ENCODE results near the gene HOXC11.

The HOXC11 gene

DNA sequence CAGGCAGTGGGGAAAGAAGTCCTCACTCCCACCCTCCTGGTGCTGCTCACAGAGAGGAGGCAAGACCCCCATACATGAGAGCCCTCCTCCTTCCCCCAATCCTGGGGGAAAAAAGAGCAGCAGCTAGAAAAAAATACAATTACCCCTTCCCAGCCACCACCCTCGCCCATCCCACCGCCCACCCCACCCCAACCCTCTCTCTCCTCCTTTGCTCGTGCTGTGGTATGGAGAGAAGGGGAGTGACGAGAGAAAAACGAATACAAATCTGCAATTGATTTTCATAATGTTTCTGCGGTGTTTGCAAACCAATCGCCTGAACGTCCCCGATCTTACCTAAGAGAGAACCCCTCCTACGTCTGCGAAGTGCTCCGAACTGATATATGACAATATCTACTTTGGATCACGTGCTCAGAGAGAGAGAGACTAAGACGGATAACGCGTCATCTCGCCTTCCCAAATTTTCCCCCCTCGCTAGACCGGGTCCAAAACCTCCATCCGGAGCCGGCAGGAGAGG is at the start of gene HOXC11:
TSS of gene HOXC11 (plus strand) at position 405 of the 514 bp plus-strand sequence. CDS start 116 bp downstream, outside the sequence.
- DNase-seq, result no peak

DNA sequence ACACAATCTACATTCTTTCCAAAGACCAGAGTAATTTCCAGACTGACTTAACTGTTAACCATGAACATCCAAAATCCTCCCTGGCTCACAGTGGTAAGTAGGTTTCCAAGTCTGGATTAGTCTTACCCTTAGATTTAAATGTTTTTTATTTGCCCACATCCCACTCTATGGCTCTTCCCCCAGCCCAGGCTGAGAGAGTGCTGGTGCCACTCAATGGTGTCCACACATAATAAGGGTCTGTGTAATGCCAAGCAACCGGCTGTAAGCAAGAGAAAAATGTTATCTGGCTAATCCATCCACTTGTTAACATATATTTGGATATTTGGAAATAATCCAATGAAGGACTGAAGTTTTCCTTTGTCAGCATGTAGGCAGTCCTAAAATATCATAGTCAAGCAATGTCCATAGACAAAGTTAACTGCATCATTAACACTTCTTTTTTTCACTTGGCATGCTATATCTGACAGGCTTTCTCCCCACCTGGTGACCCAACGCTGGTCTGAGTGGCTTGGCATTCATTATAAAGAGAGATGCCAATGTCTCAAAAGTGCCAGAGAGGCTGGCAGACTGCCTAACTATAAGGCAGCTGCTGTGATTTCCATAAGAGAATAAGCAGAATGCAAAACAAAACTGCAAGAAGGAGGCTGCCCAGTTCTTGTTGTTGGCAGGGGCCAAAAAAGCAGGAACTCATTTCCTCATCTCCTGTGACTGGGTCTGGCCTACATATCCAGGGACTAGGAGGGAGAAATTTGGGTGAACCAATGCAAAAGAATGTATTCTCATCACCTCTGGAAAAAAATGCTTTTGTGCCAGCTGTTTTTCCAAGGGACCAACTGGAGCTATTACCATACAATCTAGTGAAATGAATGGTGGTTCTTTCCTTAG is 48.2 kb upstream of the HOXC11 start:
- no peak for DNase-seq

DNA sequence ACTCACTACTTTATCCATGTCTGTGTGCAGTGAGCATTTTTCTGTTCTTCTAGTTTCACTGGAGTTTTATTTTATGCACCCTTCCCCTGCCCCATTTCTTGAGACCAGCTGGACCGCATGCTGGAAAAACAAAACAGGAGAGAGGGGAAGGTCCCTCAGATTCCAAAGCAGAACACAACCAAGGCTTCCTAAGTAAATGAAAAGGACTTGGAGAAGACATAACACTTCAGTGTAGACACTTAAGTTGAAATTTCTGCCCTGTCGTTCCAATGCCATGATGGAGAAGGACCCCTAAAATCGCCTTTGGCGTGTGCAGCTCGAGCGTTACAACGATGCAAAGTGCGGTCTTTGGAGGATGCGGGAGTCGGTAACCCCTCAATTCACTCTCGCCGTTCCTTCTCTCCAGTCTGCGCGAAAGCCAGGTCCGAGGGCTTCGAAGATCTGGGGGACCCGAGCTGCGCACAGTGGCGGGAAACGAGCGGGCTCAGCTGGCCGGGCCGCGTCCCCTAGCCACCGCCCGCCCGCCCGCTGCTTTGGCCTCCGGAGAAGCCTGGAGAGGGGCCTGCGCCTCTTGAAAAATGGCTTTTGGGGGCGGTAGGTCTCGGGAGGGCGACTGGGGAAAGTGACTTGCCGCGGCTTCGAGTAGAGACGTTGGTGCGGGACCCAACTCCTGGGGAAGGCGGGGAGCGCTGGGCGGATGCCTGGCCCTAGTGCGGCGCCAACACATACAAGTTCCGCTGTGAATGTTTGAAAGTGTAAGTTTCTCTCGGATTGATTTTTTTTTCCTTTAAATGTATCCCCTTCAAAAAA is 45.5 kb upstream of the HOXC11 start:
- no peak for DNase-seq

DNA sequence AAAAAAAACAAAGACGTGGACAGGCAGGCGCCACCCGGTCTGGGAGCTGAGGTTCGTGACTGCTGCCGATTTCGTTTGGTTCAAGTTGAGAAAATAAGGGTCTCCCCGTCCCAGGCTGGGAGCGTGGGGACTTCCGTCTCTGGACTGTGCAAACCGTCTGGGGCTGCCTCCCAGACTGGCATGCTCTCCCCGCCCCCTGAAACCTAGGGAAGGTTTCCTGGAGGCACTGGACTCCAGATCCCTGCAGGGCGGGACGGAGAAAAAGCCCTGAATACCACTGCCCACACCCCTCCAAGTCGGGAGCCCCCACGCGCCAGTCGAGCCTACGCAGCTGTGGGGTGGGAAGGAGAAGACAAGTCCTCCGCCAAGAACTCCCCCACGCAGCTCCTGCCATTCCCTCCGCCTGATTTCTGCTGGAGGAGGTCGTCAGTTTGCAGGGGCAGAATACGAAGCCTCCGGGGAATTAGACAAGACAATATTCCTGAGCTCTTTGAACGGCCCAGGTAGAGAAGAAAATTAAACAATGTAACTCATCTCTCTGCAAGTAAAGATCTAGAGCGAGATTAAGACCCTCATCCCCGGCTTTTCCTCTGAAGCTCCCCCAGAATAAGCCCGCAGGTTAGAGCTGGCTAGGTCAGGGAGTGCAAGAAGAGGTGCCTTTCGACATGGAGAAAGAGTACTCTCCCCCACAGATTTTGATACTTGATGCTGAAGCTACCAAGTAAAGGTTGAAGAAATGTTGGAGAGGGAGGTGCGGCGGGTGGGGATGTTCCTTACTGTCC is 44.7 kb upstream of the HOXC11 start:
- no peak for DNase-seq

DNA sequence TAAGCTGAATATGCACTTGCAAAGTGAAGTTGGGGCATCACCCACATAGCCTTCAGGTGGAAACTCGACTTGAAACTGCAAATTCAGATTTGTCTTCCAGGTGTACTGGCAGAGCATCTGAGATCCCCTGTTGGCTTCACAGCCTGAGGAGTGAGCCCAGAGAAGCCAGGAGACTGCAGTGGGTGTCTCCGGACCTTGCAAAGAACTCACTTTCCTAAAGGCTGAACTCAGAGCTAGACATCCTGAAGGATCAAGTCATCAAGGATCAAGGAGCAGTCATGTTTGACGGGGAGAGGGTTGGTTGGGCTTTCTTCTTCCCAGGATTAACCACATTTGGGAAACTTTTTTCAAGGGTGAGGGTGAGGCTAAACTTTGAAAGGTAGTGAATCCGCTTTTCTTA is 43.4 kb upstream of the HOXC11 start:
- no peak for DNase-seq

DNA sequence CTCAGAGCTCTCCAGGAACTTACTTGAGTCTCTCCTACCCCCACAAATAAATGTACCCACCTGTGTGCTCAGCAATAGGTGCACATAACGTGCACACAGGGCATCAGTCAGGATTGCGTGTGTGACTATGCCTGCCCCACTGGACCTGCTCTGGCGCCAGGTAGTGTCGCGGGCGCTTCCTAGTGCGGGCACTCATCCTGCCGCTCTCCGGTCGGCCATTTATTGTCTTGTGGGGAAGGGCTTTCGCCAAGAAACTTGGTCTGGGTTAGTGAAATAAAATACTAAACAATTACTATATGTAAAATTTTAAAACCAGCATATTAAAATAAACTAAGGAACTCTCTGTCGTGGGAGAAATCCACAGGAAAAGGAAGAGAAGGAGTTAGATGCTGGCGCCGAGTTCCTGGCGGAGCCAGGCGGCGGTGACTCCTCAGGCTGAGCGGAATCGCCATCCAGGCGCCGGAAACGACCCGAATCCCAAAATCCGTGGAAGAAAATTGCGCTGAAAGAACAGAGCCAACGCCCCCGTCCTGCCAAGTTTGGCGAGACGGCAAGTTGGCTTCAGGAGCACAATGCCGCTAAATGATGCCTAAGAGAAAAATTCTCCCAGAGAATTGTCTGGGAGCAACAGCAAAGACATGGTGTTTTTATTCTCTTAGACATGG is 42.2 kb upstream of the HOXC11 start:
- DNase-seq, result no peak

DNA sequence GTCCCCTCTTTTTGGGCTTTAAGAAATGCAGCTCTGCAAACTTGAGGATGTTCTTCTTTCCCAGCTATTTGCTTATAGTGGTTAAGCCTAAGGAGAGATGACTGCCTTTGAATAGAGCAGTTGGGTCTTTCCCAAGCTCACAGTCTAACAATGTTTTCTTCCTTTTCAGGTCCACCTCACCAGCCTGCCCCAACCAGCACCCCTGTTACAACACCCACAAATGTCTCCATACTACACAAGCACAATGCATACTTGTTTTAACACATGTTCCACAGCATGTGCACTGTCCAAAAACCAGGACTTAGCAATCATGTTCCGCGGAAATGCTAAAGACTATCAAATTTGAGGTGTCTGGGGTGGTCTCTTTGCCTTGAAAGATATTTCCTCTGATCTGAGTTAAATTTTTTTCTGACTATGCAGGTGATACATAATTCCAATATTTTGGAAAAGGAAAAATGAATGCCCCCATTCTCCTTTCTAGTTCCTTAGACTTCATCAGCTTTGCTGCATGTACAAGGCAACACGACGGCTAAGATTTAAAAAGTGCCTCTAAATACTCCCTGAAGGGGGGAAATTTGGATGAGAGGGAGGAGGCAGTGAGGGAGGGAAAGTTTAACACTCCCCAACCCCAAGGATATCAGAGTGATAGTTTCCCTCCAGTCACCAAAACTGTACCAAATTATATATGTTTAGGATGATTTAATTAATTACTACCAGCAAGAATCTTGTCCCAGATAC is 40.9 kb upstream of the HOXC11 start:
- DNase-seq, result no peak

DNA sequence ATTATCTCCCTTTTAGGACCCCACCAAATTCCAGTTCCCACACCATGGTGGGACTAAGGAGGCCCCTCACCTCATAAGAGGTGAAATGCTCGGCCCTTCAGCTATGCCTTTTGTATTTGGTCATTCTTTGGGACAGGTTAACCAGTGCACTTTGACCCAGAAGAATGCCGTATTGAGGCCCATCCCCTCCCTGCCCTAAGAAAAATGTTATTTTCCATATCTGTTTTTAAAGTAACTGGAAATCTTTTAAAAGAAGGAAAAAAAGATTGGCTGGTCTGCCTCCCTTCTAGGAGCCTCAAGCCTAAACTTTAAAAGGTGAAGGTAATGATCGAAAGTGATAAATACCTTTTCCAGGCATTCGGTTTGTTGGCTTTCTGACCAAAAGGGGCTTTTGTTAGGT is 40.0 kb upstream of the HOXC11 start:
- DNase-seq, result no peak

DNA sequence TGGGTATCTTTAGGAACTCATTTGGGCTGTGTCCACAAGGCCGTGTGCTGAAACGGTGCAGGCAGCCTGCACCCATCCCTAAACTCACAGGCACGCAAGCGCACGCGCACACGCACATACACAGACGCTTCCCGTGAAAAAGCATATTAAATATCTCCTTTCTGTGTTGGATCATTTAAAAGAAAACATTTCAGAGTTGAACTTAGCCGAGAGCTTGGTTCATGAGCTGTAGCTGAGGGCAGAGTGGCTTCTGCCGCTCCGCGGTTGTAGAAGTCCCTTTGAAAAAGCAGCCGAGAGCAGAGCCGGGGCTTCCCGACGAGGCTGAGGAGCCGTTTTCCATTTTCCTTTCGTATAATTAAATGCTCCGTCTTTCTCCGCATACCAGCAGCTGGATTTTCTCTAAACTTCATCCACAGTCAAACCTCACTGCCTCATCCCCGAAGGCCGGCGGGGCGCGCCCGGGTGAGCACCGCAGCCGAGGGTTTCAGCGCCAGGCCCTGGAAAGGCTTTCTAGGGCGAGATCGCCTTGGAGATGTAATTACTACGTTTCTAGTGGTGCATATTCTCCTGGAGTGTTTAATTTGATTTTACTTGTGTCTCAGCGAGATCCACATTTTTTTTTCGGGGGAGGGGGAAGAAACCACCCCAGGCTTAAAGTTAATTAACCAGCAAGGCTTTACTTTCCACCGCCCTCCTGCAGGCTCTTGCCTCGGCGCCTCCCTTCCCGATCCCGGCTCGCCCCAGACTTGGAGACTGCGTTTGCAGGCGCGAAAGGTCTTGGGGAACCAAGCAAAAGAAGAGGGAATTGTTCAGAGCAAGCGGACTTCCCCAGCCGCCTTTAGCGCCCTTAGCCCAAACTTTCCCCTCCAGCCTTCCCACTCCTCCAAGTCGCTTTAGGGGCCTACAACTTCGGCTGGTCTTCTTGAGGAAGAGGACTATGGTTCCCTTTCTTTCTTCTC is 37.3 kb upstream of the HOXC11 start:
- DNase-seq, result no peak

DNA sequence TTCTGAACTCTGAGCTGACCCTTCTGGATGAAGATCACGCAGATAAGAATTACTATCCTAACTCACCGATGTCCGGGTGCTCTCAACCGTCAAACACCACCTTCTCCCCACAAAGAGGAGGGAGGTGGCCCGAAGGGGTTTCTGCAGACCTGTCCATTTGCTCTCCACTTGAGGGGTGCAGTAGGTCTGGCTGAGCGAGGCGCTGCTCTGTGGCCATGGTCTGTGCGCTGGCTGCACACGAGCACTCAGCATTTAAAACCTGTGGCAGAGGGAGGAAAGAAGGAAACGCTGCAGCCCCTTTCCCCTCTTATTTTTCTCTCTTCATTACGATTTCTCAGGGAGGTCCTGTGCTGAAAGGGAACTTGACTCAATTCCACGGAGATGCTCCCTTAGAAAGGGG is 35.8 kb upstream of the HOXC11 start:
- no peak for DNase-seq

DNA sequence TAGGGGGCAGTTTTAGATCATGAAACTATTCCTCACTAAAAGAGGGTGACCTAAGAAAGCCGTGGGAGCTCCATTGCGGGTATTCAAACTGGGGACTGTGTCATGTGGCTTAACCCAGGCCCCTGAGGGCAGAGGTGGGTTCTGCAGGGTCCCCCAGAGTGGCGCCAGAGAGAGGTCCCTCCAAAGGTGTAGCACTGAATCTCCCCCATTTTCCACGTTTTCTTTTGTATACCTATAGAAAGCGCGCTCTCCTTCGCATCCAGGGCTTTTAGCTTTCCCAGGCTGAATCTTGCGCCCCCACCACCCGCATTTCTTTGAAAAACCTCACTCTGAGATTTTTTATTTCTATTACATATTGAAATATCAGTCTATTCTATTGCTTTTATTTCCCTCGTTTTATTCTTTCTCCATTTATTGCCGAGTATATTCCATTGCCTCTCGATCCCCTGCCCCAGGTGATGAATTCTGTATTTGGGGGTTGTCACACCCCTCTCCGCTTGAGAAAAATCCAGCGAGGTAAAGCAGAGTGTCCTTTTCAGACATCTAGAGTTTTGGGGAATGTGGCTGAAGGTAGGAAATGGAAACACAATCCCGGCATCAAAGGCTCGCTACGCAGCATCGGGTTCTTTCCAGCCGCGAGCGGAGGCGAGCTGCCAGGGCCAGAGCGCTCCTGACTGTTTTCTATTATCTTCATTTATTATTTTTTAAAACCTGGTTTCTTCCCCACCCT is 35.2 kb upstream of the HOXC11 start:
- no peak for DNase-seq

DNA sequence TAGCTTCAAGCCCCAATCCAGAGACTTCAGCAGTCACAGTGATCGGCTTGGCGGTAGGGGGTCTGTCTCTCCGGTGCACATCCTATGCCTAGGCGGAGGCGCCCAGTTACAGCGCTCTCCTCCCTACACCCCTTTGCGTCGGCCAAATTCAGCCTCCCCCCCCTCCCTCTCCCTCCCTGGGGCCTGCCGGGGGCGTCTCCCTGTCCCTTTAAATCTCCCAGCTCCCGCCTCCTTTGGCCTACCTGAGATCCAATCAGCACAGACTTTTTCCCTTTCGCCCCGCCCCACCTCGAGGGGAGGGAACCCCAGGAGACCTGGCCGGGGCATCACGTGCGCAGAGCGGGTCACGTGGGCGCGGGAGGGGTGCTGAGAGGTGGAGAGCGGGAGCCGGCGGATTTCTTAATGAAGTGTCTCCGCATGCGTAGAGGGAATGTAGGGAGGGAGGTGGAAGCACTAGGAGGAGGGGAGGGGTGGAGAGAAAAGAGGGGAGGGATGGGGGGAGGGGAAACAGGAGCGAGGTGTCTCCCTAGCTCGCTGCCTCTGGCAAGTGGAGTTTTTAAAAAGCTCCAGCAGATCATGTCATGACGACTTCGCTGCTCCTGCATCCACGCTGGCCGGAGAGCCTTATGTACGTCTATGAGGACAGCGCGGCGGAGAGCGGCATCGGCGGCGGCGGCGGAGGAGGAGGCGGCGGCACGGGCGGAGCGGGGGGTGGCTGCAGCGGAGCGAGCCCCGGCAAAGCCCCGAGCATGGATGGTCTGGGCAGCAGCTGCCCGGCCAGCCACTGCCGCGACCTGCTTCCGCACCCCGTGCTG is 34.4 kb upstream of the HOXC11 start, which contains the start of gene HOXC13:
TSS of gene HOXC13 (plus strand) at position 506 of the 815 bp plus-strand sequence. CDS start at position 582, 76 bp downstream.
- DNase-seq, result no peak

DNA sequence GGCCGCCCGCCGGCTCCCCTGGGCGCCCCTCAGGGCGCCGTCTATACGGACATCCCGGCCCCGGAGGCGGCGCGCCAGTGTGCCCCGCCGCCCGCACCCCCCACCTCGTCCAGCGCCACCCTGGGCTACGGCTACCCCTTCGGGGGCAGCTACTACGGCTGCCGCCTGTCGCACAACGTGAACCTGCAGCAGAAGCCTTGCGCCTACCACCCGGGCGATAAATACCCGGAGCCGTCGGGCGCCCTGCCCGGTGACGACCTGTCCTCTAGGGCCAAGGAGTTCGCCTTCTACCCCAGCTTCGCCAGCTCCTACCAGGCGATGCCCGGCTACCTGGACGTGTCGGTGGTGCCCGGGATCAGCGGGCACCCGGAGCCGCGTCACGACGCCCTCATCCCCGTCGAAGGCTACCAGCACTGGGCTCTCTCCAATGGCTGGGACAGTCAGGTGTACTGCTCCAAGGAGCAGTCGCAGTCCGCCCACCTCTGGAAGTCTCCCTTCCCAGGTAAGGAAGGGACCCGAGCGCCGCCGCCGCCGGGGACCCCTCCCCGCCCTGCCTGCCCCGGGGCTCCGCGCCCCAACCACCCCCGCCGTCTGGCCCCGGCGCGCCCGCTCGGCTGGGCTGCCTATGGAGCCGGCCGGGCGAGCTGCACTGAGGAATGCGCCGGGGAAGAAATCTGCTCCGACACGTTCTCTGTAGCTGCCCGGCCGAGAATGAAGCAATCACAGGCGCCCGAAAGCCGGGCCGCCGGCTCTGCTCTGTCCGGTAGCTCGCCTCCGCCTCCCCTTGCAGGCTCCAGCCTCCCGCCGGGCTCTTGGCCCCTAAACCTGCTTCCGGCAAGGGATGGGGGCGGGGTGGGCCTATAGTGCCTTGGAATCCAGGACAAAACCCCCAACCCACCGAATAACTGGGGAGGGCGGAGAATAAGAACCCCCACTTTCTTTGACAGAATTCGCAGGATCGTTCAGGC is 33.5 kb upstream of the HOXC11 start:
- DNase-seq, result no peak

DNA sequence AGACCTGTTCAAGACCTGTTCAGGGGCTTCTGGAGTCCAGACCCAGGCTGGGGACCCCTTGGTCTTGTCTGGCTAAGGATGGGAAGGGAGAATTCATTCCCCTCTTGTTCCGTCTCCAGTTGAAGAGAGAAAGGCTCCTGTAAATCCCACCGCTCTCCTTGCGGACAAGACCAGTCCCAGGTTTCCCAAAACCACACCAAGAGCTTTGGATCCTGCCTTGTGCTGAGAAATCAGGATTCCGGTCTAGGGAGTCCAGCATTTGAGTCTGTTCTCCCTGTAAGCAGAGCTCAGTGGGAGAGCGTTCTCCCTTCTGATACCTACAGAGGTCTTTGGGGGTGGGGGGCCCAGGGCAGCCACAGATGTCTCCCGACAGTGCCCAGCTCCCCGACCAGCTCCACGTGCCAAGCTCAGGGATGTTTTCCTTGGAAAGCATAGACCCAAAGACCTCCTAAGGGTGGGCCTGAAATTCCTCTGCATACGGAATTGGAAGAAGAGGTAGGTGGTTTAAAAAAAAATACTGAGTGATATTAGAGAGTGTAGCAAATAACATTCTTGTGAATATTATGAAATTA is 32.4 kb upstream of the HOXC11 start:
- no peak for DNase-seq

DNA sequence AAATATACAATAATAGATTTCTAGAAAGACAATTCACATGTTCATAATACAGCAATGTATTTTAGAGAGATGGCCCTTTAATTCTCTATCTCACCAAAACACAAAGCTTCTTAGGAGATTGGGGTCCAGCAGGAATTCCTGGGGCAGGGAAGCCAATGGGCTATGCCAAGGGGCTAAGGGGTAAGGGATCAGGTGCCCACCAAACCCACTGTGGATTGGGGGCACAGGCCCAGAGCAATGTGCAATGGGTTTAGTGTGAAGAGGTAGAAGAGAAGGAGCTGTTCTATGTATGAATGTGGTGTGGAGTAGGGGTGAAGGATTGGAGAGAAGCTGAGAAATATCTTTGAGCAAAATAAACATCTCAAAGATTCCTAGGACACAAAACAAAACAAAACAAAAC is 31.7 kb upstream of the HOXC11 start:
- DNase-seq, result no peak

DNA sequence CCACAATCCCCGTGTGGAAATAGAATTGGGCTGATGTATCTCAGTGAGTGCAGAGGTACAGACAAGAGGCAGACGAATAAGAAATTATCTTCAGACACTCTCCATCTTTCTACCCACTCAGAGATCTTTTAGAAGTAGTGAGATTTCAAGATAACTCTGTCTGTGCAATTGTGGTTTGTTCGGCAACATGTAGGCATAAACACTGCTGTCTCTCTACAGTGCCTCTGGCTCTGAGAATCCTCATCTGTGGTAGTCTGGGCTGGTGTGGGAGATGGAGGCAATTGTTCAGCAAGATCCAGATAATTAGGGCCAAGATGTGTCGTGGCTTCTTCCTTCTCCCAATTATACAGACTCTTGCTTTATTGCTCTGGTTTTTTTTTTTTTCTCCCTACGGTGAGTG is 31.2 kb upstream of the HOXC11 start:
- no peak for DNase-seq

DNA sequence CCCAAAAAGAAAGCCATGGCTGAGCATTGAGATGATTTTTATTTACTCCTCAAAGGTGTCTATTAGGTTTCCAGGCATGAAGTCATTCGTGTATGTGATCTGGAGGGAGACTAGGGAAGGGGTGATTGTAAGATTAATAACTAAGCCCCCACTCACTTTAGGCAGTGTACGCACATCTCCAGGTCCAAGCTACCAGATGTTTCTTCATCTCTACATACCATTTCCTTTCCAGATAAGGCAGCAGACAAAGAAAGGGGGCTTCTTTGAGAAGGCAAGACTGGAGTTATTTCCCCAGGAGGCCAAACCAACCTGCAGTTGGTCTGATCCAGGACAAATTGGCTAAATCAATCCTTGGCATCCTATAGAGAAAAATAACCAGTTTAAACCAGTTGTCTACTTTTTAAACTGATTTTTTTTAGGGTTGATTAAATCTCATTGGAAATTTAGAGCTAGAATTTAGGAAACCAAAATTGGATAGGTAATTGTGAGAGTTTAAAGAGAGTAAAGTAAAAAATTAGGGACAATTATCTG is 30.4 kb upstream of the HOXC11 start:
- DNase-seq, result no peak

Measured in activated T-cell treated with anti-CD3 and anti-CD28 coated beads for 4 hours (primary cell).